HepG2 (cell line): ENCODE results near the gene NOC2L. TPM values are rescaled to one million over a fixed set of nuclear protein-coding genes. Genes with fewer than 3 reads are reported as not detected.
A peak's percentile ranks its signal among the peaks of the same experiment; 100 is the strongest.

Source experiments
- EED ChIP-seq: sonication (generic); formaldehyde crosslinking; IDR thresholded peaks from 2 replicates; pipeline ENCODE4 v1.5.0; 2020; ENCODE audit warnings: mild to moderate bottlenecking, missing genetic modification reagents
- HES4 ChIP-seq: sonication (generic); formaldehyde crosslinking; IDR thresholded peaks from 2 replicates; pipeline ENCODE4 v1.9.0; 2021; ENCODE audit warnings: mild to moderate bottlenecking, missing genetic modification reagents, borderline replicate concordance
- PCBP1 ChIP-seq: fragments of 200-400 bp; formaldehyde crosslinking; IDR thresholded peaks from 2 replicates; pipeline ENCODE4 v1.6.1; 2017; ENCODE audit warnings: mild to moderate bottlenecking, low read depth, low read length, borderline replicate concordance
- PHF20 ChIP-seq: sonication (generic); formaldehyde crosslinking; IDR thresholded peaks from 2 replicates; pipeline ENCODE4 v1.5.0; 2020; ENCODE audit warnings: mild to moderate bottlenecking, missing genetic modification reagents
- RBM39 ChIP-seq: fragments of 200-400 bp; formaldehyde crosslinking; IDR thresholded peaks from one replicate; pipeline ENCODE4 v1.6.1; 2018; ENCODE audit warnings: antibody characterized with exemption, mild to moderate bottlenecking, low read depth, low read length; ENCODE audit not compliant: poor library complexity, severe bottlenecking
- SMYD3 ChIP-seq: sonication (generic); formaldehyde crosslinking; IDR thresholded peaks from 2 replicates; pipeline ENCODE4 v1.8.1; 2023; ENCODE audit warnings: mild to moderate bottlenecking, missing genetic modification reagents
- TAF15 ChIP-seq: fragments of 200-400 bp; formaldehyde crosslinking; IDR thresholded peaks from one replicate; pipeline ENCODE4 v1.6.1; 2018; ENCODE audit warnings: mild to moderate bottlenecking, low read depth, low read length; ENCODE audit not compliant: poor library complexity, severe bottlenecking
- ZNF234 ChIP-seq: sonication (generic); formaldehyde crosslinking; conservative IDR thresholded peaks from 2 replicates; pipeline ENCODE4 v1.5.1; 2020; ENCODE audit warnings: mild to moderate bottlenecking, missing genetic modification reagents
- ZNF547 ChIP-seq: sonication (generic); formaldehyde crosslinking; IDR thresholded peaks from 2 replicates; pipeline ENCODE4 v1.5.1; 2020; ENCODE audit warnings: mild to moderate bottlenecking, missing genetic modification reagents
- ZNF552 ChIP-seq: sonication (generic); formaldehyde crosslinking; IDR thresholded peaks from 2 replicates; pipeline ENCODE4 v1.9.0; 2022; ENCODE audit warnings: missing genetic modification reagents, mild to moderate bottlenecking, borderline replicate concordance
- ZNF572 ChIP-seq: sonication (generic); formaldehyde crosslinking; IDR thresholded peaks from 2 replicates; pipeline ENCODE4 v1.5.1; 2020; ENCODE audit warnings: mild to moderate bottlenecking, missing genetic modification reagents
- ZNF607 ChIP-seq: sonication (generic); formaldehyde crosslinking; IDR thresholded peaks from 2 replicates; pipeline ENCODE4 v1.5.1; 2020; ENCODE audit warnings: missing genetic modification reagents, mild to moderate bottlenecking, borderline replicate concordance
- ZNF776 ChIP-seq: sonication (generic); formaldehyde crosslinking; IDR thresholded peaks from 2 replicates; pipeline ENCODE4 v1.4.0; 2020; ENCODE audit warnings: mild to moderate bottlenecking, missing genetic modification reagents
- ZNF790 ChIP-seq: sonication (generic); formaldehyde crosslinking; IDR thresholded peaks from 2 replicates; pipeline ENCODE4 v1.8.0; 2022; ENCODE audit warnings: missing genetic modification reagents, mild to moderate bottlenecking, borderline replicate concordance
- ZNF792 ChIP-seq: IDR thresholded peaks from 2 replicates; pipeline ENCODE4 v1.6.1; 2016
- polyA plus RNA-seq, 8 experiments: library from polyadenylated mRNA; depleted of rRNA in 3 of 8; stranded (reverse) in 7 of 8; unstranded in 1 of 8; fragments of >200 nt; fragmentation: Illumina TruSeq in 4 of 8; extraction: Trizol in 4 of 8; gene quantifications; 2 replicates each; pipeline versions ENCODE4 v1.2.1 to v1.2.3, GENCODE V29; 2011 to 2016; ENCODE audit warnings: low read depth in 4 of 8, missing spikeins in 1 of 8, mixed read lengths in 1 of 8; ENCODE audit not compliant: insufficient read depth in 1 of 8
- total RNA-seq, 5 experiments: library from RNA; depleted of rRNA; stranded (reverse); fragments of >200 nt; fragmentation: Illumina TruSeq; extraction: Trizol; gene quantifications; 2 replicates each; pipeline ENCODE4 v1.2.3, GENCODE V29; 2016; ENCODE audit warnings: low read depth in 1 of 5
- TF ChIP-seq, protein P1 (sequence below): sonication (generic); formaldehyde crosslinking; IDR thresholded peaks from 2 replicates; pipeline ENCODE4 v1.5.0; 2020; ENCODE audit warnings: missing genetic modification reagents, mild to moderate bottlenecking, borderline replicate concordance
- TF ChIP-seq, protein P2 (sequence below): sonication (generic); formaldehyde crosslinking; IDR thresholded peaks from 2 replicates; pipeline ENCODE4 v1.4.0; 2020; ENCODE audit warnings: mild to moderate bottlenecking, missing genetic modification reagents
- TF ChIP-seq, protein P3 (sequence below): sonication (generic); formaldehyde crosslinking; IDR thresholded peaks from 2 replicates; pipeline ENCODE4 v1.4.0; 2020; ENCODE audit warnings: missing genetic modification reagents
- TF ChIP-seq, protein P4 (sequence below): sonication (generic); formaldehyde crosslinking; IDR thresholded peaks from 2 replicates; pipeline ENCODE4 v1.5.0; 2020; ENCODE audit warnings: missing genetic modification reagents, mild to moderate bottlenecking, borderline replicate concordance

The NOC2L gene
- total and polyA plus RNA-seq, 2 of the 13 experiments (the other 11 are each of a cell fraction or from before 2014, with no cell fraction given): 32.0 to 103 TPM

DNA sequence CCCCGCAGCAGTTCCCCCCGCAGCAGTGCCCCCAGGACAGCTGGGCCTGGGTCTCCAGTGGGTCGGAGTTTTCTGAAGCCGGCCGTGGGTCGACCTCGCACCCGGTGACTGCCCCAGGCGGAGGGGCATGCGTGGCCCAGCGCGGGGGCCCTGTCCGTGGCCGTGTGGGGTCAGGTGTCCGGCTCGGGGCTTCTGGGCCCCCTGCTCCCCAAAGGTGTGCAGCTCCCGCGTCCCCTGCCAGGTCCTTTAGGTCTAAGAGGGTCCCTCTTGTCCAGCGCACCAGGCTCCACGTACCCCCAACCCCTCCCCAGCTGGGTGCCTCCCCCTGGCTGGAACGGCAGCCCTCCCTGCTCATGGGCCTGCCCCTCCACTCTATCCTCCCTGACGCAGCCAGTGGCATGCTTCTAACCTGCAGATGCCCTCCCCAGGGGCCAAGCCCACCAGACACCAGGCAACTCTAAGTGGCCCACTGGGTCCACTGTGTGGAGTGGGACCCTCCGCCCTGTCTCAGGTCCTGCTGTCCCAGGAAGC lies 46.8 kb upstream of the NOC2L start (continued):
- TF ChIP-seq PCBP1 (no peak), EED (CRISPR knock-in tag) (peak; percentile 19; the same call in 1 of the 2 replicates), ZNF792 (no peak), PHF20 (no peak), ZNF776 (CRISPR knock-in tag) (0 out of 2 replicates have a peak, but pooled peaks have one; percentile 54), ZNF572 (peak; percentile 53; the same call in 1 of the 2 replicates), RBM39 (no peak), HES4 (CRISPR knock-in tag) (peak; percentile 68; the same call in 1 of the 2 replicates), ZNF547 (CRISPR knock-in tag) (peak; percentile 28; the same call in 1 of the 2 replicates), ZNF607 (CRISPR knock-in tag) (peak; percentile 55), ZNF790 (CRISPR knock-in tag) (peak; percentile 16; the same call in 1 of the 2 replicates), SMYD3 (no peak), TAF15 (no peak), ZNF234 (CRISPR knock-in tag) (peak; percentile 93; the same call in 1 of the 2 replicates), ZNF552 (CRISPR knock-in tag) (0 out of 2 replicates have a peak, but pooled peaks have one; percentile 14)
- TF ChIP-seq, protein P1, sequence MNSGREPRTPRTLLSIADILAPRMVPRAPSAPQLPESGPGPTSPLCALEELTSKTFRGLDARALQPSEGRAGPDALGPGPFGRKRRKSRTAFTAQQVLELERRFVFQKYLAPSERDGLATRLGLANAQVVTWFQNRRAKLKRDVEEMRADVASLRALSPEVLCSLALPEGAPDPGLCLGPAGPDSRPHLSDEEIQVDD (CRISPR knock-in tag): no peak
- TF ChIP-seq, protein P2, sequence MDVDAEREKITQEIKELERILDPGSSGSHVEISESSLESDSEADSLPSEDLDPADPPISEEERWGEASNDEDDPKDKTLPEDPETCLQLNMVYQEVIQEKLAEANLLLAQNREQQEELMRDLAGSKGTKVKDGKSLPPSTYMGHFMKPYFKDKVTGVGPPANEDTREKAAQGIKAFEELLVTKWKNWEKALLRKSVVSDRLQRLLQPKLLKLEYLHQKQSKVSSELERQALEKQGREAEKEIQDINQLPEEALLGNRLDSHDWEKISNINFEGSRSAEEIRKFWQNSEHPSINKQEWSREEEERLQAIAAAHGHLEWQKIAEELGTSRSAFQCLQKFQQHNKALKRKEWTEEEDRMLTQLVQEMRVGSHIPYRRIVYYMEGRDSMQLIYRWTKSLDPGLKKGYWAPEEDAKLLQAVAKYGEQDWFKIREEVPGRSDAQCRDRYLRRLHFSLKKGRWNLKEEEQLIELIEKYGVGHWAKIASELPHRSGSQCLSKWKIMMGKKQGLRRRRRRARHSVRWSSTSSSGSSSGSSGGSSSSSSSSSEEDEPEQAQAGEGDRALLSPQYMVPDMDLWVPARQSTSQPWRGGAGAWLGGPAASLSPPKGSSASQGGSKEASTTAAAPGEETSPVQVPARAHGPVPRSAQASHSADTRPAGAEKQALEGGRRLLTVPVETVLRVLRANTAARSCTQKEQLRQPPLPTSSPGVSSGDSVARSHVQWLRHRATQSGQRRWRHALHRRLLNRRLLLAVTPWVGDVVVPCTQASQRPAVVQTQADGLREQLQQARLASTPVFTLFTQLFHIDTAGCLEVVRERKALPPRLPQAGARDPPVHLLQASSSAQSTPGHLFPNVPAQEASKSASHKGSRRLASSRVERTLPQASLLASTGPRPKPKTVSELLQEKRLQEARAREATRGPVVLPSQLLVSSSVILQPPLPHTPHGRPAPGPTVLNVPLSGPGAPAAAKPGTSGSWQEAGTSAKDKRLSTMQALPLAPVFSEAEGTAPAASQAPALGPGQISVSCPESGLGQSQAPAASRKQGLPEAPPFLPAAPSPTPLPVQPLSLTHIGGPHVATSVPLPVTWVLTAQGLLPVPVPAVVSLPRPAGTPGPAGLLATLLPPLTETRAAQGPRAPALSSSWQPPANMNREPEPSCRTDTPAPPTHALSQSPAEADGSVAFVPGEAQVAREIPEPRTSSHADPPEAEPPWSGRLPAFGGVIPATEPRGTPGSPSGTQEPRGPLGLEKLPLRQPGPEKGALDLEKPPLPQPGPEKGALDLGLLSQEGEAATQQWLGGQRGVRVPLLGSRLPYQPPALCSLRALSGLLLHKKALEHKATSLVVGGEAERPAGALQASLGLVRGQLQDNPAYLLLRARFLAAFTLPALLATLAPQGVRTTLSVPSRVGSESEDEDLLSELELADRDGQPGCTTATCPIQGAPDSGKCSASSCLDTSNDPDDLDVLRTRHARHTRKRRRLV: 0 out of 2 replicates have a peak, but pooled peaks have one; percentile 37
- TF ChIP-seq, protein P3, sequence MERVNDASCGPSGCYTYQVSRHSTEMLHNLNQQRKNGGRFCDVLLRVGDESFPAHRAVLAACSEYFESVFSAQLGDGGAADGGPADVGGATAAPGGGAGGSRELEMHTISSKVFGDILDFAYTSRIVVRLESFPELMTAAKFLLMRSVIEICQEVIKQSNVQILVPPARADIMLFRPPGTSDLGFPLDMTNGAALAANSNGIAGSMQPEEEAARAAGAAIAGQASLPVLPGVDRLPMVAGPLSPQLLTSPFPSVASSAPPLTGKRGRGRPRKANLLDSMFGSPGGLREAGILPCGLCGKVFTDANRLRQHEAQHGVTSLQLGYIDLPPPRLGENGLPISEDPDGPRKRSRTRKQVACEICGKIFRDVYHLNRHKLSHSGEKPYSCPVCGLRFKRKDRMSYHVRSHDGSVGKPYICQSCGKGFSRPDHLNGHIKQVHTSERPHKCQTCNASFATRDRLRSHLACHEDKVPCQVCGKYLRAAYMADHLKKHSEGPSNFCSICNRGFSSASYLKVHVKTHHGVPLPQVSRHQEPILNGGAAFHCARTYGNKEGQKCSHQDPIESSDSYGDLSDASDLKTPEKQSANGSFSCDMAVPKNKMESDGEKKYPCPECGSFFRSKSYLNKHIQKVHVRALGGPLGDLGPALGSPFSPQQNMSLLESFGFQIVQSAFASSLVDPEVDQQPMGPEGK (CRISPR knock-in tag): no peak
- TF ChIP-seq, protein P4, sequence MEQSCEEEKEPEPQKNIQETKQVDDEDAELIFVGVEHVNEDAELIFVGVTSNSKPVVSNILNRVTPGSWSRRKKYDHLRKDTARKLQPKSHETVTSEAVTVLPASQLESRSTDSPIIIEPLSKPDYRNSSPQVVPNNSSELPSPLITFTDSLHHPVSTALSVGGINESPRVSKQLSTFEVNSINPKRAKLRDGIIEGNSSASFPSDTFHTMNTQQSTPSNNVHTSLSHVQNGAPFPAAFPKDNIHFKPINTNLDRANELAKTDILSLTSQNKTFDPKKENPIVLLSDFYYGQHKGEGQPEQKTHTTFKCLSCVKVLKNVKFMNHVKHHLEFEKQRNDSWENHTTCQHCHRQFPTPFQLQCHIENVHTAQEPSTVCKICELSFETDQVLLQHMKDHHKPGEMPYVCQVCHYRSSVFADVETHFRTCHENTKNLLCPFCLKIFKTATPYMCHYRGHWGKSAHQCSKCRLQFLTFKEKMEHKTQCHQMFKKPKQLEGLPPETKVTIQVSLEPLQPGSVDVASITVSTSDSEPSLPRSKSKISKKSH: no peak
